Adipocyte (in vitro differentiated cells): ENCODE measurements around the gene SMAD4.
A peak's percentile ranks its signal among the peaks of the same experiment; 100 is the strongest.

Source experiments
- DNase-seq: peaks from one replicate; pipeline ENCODE4 v3.0.0-alpha.2; 2015; ENCODE audit warnings: low read depth
- H3K27me3 ChIP-seq: replicated peaks from 2 replicates; pipeline ENCODE4 v1.7.0; 2013; ENCODE audit warnings: mild to moderate bottlenecking, low read length, moderate library complexity; ENCODE audit not compliant: control insufficient read depth, insufficient read depth
- H3K36me3 ChIP-seq: 2 replicates; pipeline ENCODE4 v1.7.0; 2013; ENCODE audit warnings: low read length, mild to moderate bottlenecking, moderate library complexity; ENCODE audit not compliant: control insufficient read depth, insufficient read depth, severe bottlenecking
- H3K4me1 ChIP-seq: 2 replicates; pipeline ENCODE4 v1.7.0; 2013; ENCODE audit warnings: mild to moderate bottlenecking, low read length, moderate library complexity; ENCODE audit not compliant: control insufficient read depth, insufficient read depth
- H3K4me3 ChIP-seq: 2 replicates; pipeline ENCODE4 v1.7.0; 2013; ENCODE audit warnings: mild to moderate bottlenecking, low read length, moderate library complexity
- H3K9ac ChIP-seq: 2 replicates; pipeline ENCODE4 v1.7.0; 2013; ENCODE audit warnings: mild to moderate bottlenecking, low read length, moderate library complexity
- H3K9me3 ChIP-seq: 2 replicates; pipeline ENCODE4 v1.7.0; 2013; ENCODE audit warnings: mild to moderate bottlenecking, low read length, moderate library complexity; ENCODE audit not compliant: control insufficient read depth

Gene SMAD4

DNA sequence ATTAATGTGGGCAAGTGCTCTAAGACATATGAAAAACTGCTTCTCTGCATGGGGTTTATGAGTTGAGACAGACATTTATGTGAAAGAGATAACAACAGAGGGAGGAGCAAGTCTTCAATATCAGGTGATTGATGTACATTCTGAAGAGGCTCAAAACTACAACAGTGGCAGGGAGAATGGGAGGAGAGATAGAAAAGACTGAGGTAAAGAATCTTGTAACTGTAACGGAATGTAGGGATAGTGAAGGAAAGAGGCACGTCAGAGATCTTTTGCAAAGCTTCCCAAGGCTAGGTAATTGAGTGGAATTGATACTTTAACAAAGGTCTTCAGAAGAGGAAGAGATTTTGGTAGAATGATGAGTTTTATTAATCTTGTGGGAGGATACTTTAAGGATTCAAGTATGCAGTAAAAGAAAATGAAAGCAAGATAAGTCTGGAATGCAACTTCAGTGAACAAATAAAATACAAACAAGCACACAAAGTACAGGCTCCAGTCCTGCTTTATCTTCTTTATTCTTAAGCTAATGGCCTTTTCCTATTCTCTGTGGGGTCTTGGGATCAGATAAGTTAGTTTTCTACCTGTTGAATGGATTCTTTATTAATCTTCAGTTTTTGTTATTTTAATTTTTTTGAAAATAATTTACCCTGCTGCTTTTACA lies 15.0 kb downstream of the SMAD4 start:
- H3K4me3 ChIP-seq: peak overlapping the region; percentile 49
- no peaks in the 10 kb centered on the region for H3K9me3 ChIP-seq
- peaks cover 24% of the 10 kb centered on the region for H3K4me1 ChIP-seq
- H3K36me3 ChIP-seq: peaks cover 26% of the 10 kb centered on the region
- DNase-seq: peak; percentile 36
- no peaks in the 10 kb centered on the region for H3K27me3 ChIP-seq
- no peak overlapping the region for H3K9ac ChIP-seq

- Histone ChIP-seq H3K4me3 (no peak overlapping the region), H3K9me3 (no peaks in the 10 kb centered on the region), H3K27me3 (no peaks in the 10 kb centered on the region), H3K36me3 (peaks cover 30% of the 10 kb centered on the region), H3K9ac (no peak overlapping the region), H3K4me1 (peaks cover 16% of the 10 kb centered on the region)
- no peak for DNase-seq
Measured at GRCh38 chr18:51048190-51048589, 18.2 kb downstream of the SMAD4 start.

- Histone ChIP-seq H3K9me3 (no peaks in the 10 kb centered on the region), H3K36me3 (peaks cover 30% of the 10 kb centered on the region), H3K4me1 (peaks cover 22% of the 10 kb centered on the region), H3K9ac (no peak overlapping the region), H3K4me3 (no peak overlapping the region), H3K27me3 (no peaks in the 10 kb centered on the region)
- no peak for DNase-seq
Measured at GRCh38 chr18:51049137-51049536, 19.1 kb downstream of the SMAD4 start.

DNA sequence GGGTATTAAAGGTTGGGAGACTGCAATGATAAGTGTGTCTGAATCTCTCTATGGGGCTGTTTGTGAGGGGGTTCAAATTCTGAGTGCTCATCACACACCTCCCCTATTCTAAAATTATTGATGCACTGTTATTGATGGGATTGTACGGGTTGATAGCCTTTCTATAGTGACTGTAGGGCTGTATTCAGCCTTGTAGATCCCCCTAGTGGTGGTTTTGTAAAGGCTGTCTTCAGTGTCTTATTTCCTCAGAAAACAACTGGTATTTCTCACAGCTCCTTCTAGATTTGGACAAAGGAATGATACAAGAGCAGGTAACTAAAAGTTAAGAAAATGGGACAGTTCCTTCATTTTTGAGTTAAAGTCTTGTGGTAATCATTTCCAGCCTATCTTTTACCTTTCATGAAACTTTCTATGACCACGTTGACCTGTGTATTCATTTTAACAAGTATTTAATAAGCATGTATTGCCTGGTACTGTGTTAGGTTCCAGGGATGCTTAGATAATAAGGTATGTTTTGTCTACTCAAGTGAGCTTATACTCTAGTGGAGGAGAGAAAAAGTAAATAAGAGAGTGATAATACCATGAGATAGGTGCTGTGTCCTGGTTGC lies 21.2 kb downstream of the SMAD4 start:
- H3K9ac ChIP-seq: no peak overlapping the region
- H3K9me3 ChIP-seq: no peaks in the 10 kb centered on the region
- H3K4me3 ChIP-seq: no peak overlapping the region
- peaks cover 41% of the 10 kb centered on the region for H3K36me3 ChIP-seq
- H3K4me1 ChIP-seq: peaks cover 13% of the 10 kb centered on the region
- no peaks in the 10 kb centered on the region for H3K27me3 ChIP-seq
- peak; percentile 88 for DNase-seq

GRCh38 chr18:51053814-51054213 lies 23.8 kb downstream of the SMAD4 start:
- H3K4me3 ChIP-seq: no peak overlapping the region
- no peak for DNase-seq
- H3K36me3 ChIP-seq: peaks cover 36% of the 10 kb centered on the region
- peaks cover 13% of the 10 kb centered on the region for H3K4me1 ChIP-seq
- peak overlapping the region; percentile 24 for H3K9ac ChIP-seq
- no peaks in the 10 kb centered on the region for H3K27me3 ChIP-seq
- H3K9me3 ChIP-seq: no peaks in the 10 kb centered on the region

- Histone ChIP-seq H3K36me3 (peaks cover 37% of the 10 kb centered on the region), H3K9ac (no peak overlapping the region), H3K27me3 (no peaks in the 10 kb centered on the region), H3K4me1 (peaks cover 13% of the 10 kb centered on the region), H3K4me3 (no peak overlapping the region), H3K9me3 (no peaks in the 10 kb centered on the region)
- peak; percentile 19 for DNase-seq
Measured at GRCh38 chr18:51054764-51055163, 24.8 kb downstream of the SMAD4 start.

- Histone ChIP-seq H3K27me3 (no peaks in the 10 kb centered on the region), H3K9ac (no peak overlapping the region), H3K9me3 (no peaks in the 10 kb centered on the region), H3K36me3 (peaks cover 73% of the 10 kb centered on the region), H3K4me1 (peaks cover 3% of the 10 kb centered on the region), H3K4me3 (no peak overlapping the region)
- no peak for DNase-seq
Measured at GRCh38 chr18:51059969-51060368, 30.0 kb downstream of the SMAD4 start.

GRCh38 chr18:51064256-51064655 lies 34.2 kb downstream of the SMAD4 start:
- H3K9ac ChIP-seq: no peak overlapping the region
- H3K36me3 ChIP-seq: peaks cover 80% of the 10 kb centered on the region
- no peak overlapping the region for H3K4me3 ChIP-seq
- peaks cover 12% of the 10 kb centered on the region for H3K4me1 ChIP-seq
- no peaks in the 10 kb centered on the region for H3K9me3 ChIP-seq
- no peaks in the 10 kb centered on the region for H3K27me3 ChIP-seq
- no peak for DNase-seq

DNA sequence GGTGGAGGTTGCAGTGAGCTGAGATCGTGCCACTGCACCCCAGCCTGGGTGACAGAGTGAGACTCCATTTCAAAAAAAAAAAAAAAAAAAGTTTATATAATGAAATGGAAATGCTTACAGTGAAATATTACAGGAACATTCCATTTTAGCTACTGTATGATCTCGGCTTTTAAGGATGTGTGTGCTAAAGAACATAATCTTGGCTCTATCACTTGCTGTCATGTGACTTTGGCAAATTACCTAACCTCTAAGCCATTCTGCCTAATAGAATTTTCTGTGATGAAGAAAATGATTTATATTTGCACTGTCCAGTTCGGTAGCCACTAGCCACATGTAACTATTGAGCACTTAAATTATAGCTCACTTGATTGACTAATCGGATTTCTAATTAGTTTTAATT lies 36.3 kb downstream of the SMAD4 start:
- DNase-seq: peak; percentile 42

DNA sequence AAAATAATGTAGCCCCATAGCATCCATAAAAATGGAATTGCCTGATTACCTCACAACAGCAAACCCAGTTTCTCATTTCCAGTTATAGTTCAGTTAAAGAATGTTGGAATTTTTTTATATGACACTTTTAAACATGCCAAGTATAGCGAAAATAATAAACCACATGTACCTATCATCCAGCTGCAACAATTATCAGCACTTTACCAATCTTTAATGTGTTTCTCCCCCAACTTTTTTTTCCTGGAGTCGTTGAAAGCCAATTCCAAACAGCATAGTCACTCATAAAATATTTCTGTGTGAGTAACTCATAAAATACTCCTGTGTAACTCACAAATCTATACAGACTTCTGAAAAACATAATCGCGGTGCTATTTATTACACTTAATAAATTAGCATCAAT lies 38.1 kb downstream of the SMAD4 start:
- Histone ChIP-seq H3K9ac (no peak overlapping the region), H3K4me3 (no peak overlapping the region), H3K4me1 (peaks cover 29% of the 10 kb centered on the region), H3K9me3 (no peaks in the 10 kb centered on the region), H3K27me3 (no peaks in the 10 kb centered on the region), H3K36me3 (peaks cover 68% of the 10 kb centered on the region)
- peak; percentile 53 for DNase-seq

More for the DNA sequence above, 36.3 kb downstream of the SMAD4 start:
- H3K4me1 ChIP-seq: peaks cover 29% of the 10 kb centered on the region
- H3K36me3 ChIP-seq: peaks cover 74% of the 10 kb centered on the region
- H3K4me3 ChIP-seq: no peak overlapping the region
- H3K9ac ChIP-seq: no peak overlapping the region
- H3K27me3 ChIP-seq: no peaks in the 10 kb centered on the region
- no peaks in the 10 kb centered on the region for H3K9me3 ChIP-seq

- Histone ChIP-seq H3K4me3 (no peak overlapping the region), H3K36me3 (peaks cover 55% of the 10 kb centered on the region), H3K4me1 (peaks cover 29% of the 10 kb centered on the region), H3K9me3 (no peaks in the 10 kb centered on the region), H3K9ac (no peak overlapping the region), H3K27me3 (no peaks in the 10 kb centered on the region)
- no peak for DNase-seq
Measured at GRCh38 chr18:51069885-51070284, 39.9 kb downstream of the SMAD4 start.
